ENCODE data around the gene TEX19.
"Not testable (repeated sequence)": the region's sequence is repeated elsewhere in the genome, so short reads cannot be mapped to it uniquely, and the experiment has no call there.

The TEX19 gene

DNA sequence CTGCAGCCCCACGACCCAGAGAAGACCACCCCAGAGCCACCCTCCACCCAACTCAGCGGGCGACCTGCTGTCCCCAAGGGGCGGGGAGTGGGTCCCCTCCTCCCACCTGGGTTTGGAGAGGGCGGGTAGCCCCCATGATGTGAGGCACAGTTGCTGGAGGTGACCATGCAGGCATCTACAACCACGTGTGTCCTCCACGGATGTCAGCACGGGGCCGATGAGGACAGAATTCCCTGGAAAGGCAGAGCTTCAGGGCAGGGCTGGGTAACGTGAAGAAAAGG lies 19.6 kb downstream of the TEX19 start:
- DNase-seq: no peak

DNA sequence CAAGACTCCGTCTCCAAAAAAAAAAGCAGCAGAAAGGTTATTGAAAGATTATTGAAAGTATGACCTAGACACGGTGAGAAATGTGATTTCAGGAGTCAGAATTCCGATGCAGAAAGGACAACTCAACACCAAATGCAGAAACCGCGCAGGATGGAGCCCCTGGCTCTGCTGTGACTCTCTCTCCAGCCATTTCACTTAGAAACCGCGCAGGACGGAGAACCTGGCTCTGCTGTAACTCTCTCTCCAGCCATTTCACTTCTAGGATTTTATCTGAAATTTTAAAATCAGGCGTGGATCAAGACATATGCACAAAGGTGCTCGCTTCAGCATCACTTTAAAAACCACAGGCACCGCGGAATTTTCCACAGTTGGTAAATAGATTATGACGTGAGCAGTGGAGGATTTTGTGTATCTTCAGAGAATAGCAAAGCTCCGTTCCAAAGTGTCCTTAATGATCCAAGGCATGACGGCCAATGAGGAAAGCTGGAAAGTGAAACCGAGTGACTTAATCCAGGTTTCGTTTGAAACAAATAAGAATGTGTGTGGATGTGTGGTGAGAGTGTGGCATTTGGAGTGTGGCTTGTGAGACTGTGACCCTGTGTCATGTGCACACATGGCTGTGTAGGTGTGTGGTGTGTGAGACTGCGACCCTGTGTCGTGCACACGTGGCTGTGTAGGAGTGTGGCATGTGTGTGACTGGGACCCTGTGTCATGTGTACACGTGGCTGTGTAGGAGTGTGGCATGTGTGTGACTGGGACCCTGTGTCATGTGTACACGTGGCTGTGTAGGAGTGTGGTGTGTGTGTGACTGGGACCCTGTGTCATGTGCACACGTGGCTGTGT lies 22.0 kb downstream of the TEX19 start:
- no peak for DNase-seq

DNA sequence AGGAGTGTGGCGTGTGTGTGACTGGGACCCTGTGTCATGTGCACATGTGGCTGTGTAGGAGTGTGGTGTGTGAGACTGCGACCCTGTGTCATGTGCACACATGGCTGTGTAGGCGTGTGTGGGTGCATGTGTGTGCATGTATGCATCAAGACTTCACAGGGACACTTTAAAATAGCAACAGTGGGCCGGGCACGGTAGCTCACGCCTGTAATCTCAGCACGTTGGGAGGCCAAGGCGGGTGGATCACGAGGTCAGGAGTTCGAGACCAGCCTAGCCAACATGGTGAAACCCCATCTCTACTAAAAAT lies 22.6 kb downstream of the TEX19 start:
- not testable (repeated sequence) for DNase-seq

DNA sequence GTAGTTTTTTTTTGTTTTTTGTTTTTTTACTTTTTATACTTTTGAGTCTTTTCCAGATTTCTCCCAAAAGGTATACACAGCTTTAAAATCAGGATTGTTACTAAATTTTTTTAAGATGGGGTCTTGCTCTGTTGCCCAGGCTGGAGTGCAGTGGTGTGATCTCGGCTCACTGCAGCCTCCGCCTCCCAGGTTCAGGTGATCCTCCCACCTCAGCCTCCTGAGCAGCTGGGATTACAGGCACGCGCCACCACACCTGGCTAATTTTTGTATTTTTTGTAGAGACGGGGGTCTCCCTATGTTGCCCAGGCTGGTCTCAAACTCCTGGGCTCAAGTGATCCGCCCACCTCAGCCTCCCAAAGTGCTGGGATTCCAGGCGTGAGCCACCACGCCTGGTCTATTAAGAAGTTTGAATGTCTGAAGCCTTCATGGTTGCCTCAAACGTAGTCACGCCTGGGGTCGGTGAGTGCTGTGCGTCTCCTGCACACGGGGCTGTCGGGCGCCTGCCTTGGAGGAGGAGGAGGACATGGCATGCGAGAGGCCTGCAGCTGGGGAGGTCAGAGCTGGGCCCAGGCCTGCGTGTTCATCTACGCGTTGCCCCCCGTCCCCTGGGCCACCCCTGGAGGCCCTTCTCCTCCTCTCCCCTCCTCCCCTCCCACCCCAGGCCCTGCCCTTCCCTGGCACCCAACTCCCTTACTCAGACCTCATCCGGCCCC lies 23.3 kb downstream of the TEX19 start:
- DNase-seq: not testable (repeated sequence)

DNA sequence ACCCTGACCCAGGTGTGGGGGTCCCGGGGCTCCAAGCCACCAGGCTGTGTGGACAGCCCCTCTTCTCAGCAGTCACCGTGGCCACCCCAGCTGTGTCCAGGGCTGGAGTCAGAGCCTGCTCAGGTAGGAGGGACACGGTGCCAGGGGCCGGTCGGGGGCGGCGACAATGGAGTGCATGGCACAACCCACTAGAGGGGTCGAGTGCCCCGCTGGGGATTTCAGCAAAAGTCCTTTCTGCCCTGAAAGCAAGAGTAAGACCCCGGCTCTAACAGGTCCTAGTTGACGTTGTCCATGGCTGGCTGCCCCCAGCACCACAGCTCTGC lies 23.8 kb downstream of the TEX19 start:
- no peak for DNase-seq

DNA sequence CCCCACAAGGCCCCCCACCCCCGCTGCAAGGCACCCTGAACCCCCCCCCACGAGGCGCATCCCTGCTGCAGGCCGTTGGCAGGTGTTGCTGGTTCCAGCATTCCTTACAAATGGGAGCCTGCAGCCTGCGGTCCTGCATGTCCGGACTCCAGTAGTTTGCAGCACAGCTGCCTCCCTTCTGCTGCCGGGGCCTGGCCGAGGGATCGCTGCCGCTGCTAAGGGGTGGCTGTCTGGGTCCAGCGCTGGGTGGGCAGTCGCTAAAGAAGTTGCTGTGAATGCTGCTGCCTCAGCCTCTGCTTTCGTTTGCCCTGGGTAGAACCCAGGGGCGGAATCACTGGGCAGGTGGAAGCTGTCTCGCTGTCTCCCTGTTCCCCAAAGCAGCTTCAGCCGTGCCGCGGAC lies 24.4 kb downstream of the TEX19 start:
- DNase-seq: no peak

DNA sequence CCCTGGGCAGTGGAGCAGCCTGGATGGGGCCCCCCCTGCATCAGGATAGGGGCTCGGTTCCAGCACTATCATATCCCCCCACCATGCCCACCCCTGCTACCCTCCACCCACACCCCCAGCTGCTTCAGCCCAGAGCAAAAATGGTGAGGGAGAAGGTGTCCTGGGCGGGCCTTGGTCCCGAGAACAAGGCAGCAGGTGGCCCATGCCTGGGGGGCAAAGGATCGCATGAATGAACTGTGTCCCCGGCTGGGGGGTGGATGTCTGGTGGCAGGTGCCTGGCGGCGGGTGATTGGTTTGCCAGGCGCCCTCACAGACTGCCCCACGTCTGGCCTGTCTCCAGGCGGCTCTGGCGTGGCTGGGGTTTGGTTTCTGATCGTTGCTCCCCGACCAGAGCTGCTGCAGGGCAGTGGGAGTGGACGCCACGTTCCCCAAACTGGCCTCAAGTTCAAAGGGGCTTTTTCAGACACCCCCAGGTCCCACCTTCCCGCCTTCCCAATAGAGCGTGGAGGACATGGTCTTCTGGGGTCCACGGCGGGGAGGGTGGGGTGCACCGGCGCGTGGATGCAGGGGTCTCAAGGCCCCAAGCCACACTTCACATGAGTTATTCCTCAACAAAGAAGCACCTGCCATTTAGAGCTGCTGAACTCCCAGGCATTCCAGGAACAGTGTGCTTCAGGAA lies 25.1 kb downstream of the TEX19 start:
- no peak for DNase-seq

DNA sequence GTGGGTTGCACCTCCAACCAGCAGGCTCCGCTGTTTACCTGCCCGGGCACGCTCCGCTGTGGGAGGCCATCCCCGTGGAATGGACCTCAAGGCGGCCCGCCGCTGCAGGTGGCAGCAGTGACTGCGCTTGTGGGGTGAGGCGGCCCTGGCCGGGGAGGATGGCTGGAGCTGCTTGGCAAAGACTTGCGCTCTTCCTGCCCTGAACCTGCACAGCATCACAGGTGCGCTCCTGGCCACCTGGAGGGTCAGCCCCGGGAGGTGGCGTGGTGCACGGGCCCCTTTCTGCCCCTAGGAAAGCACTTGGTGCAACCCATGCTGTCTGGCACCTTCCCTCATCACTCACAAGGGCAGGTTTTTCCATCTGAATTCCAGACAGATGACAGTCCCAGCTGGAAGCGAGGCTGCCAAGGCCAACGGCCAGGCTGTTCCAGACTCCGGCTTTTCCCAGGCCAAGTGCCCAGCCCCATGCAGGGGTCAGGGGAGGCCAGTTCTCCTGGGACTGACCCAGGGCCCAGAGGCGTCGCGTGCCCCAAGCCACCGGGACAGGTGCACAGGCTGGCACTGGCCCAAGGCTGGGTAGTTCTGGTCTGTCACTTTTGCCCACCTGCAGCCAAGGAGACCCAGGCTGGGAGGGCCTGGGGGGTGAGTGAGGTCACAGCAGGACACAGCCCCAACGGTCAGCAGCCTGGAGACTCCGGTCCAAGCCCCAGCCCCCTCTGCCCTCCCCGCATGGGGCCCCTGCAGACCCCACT lies 25.9 kb downstream of the TEX19 start:
- DNase-seq: no peak

DNA sequence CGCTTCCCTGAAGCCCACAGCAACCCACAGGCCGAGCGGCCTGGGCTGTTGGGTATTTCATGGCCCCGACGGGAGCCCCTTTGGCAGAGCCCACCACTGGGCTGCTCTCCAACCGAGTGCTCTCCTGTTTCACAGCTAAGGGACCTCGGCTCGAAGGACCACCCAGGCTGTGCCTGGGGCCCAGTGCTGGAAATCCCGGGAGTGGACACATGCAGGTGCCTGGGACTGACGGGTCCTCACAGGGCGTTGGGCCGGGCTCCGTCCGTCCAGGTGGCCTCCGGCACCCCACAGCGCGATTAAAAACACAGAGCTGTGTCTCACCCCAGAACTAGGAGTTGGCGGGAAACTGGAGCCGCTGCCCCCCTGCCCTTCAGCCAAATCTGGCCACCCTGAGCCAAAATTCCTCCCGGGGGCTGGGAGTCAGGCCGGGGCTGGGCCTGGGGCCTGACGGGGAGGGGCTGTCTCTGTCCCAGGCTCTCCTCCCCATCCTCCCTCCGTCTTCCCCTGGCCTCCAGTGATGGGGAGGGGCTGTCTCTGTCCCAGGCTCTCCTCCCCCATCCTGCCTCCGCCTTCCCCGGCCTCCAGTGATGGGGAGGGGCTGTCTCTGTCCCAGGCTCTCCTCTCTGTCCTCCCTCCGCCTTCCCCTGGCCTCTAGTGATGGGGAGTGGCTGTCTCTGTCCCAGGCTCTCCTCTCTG lies 26.7 kb downstream of the TEX19 start:
- DNase-seq: no peak

DNA sequence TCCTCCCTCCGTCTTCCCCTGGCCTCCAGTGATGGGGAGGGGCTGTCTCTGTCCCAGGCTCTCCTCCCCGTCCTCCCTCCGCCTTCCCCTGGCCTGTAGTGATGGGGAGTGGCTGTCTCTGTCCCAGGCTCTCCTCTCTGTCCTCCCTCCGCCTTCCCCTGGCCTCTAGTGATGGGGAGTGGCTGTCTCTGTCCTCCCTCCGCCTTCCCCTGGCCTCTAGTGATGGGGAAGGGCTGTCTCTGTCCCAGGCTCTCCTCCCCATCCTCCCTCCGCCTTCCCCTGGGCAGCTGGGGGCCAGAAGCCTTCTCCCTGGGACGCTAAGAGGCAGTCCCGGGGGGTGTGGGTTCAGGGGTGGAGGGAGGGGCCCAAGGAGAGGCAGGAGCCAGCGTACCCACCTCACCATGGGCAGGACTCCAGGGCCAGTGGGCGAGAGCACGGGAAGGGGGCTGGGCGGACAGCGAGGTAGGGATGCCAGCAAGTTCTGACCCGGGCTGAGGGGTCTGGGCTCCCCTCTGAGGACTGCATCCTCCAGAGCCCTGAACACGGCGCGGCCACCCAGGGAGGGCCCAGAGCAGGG lies 27.3 kb downstream of the TEX19 start:
- DNase-seq: no peak

DNA sequence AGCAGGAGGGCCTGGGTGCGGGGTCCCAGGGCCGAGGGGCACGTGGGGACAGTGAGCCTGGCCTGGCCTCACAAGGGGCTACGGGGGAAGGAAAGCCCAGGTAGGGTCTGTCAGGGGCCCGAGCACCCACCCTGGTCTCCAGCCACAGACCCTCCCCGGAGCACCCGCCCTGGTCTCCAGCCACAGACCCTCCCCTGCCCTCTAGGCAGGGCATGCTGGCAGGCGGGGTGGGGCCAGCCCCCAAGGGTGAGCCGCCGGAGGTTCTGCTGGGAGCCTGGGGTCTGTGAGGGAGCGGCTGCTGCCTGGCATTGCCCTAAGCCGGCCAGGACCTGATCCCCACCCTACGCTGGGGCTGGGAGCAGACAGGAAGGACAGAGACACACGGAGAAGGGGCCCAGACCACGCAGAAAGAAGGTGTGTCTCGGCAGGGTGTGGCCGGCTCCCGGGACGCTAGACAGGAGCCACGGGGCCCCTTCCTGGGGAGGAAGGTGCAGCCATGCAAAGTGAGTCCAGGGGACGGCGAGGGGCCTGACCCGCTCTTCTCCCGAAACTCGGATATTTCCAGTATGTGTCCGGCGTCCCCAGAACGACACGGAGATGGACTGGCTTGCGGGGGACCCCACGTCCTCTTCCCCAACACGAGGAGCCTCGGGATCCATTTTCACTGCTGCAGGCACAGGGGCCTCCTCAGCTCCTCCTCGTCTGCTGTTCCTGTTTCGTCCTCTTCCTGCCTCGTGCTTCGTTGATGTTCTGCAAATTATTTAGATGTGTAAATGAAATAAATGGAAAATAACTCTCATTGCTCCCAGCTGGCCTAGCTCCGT lies 28.0 kb downstream of the TEX19 start:
- DNase-seq: no peak

DNA sequence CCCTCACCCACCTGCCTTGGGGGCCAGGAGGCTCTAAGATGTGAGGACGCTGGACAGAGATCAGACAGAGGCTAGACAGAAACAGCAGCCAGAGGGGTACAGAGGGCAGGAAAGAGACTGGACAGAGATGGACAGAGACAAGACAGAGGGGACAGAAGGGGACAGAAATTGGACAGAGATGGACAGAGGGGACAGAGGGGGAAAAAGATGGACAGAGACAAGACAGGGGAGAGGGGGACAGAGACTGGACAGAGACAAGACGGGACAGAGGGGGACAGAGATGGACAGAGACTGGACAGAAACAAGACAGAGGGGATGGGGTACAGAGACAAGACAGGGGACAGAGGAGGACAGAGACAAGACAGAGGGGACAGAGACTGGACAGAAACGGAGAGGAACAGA lies 28.7 kb downstream of the TEX19 start:
- no peak for DNase-seq

DNA sequence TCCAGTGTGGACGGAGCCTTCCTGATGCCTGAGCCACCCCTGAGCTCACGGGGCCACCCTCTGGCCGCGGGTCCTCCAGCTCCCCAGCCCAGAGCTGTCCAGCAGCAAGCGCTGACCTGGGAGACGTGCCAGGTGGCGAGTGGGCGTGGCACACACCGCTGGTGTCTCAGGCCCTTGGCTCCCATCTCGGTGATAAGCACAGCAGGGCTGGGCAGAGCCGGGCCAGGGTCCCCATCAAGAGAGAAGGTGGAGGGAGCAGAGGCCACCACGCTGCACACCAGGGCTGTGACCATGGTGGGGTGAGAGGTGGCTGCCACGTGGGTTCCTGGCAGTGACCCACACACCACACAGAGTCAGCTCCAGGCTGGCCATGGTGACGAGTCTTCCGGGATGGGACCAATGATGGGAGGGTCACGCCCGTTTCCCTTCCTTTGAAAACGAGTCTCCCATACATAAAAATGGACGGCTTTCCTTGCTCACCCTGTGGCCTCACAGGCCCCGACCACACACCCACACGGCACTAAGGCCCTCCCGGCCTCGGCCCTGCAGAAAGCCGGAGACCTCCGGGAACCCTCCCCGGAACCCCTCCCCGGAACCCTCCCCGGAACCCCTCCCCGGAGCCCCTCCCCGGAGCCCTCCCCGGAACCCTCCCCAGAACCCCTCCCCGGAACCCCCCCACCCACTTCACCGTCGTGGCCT lies 29.3 kb downstream of the TEX19 start:
- DNase-seq: no peak

DNA sequence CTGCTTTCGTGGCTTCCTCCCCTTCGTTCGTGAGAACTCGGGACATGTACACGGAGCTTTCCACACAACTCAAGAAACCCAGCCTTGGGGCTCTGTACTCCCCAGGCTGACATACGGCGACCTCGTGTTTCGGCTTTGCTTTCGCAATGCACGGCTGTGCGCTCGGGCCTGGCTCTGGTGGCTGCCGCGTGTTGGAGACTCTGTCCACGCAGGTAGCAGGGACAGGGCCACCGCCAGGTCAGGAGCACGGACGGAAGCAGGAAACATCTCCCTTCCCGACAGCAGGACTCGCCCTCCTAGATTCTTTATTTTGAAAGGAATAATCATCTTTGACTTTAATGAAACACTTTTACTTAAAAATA lies 29.9 kb downstream of the TEX19 start:
- no peak for DNase-seq

DNA sequence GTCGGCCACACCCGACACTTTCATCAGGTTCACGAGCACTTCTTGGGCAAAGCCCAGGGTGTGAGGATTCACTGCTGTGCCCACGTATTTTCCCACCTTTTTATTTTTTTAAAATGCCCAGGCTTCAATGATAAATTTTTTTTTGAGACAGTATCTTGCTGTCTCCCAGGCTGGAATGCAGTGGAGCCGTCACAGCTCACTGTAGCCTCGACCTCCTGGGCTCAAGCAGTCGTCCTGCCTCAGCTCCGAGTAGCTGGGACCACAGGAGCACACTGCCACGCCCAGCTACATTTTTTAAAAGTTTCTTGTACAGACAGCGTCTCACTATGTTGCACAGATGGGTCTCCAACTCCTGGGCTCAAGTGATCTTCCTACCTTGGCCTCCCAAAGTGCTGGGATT lies 30.3 kb downstream of the TEX19 start:
- DNase-seq: no peak

DNA sequence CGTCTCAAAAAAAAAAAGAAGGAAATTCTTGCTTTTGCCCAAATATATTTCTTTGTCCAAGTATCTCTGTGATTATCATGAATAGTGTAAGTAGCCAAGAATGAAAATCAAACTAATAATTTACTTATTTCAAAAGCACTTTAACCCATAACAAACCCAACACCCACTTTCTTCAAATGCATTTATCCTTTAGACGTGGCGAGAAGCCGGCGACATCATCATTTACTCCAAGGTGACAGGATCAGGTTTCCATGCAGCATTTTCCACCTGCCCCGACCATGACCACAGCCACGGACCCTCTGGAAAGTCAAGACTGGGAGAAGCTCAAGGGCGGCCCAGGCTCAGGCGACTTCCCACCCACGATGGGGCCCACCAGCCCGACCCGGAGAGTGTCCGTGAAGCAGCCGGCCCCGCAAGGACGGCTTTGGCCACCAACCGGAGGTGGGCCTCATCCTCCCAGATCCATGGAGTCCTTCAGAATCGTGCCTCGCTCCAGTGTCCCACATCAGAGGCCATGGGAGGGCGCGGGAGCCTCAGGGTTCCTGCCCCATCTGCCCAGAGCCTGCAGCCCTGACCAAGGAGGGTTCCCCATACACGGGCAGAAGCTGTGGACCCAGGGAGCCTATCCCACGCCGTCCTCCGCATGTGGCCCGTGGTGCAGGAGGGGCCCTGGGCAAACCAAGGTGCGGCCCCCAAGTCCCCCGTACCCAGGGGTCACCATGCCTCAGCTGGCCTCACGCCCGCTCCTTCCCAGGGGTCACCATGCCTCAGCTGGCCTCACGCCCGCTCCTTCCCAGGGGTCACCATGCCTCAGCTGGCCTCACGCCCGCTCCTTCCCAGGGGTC lies 31.2 kb downstream of the TEX19 start:
- DNase-seq: no peak

DNA sequence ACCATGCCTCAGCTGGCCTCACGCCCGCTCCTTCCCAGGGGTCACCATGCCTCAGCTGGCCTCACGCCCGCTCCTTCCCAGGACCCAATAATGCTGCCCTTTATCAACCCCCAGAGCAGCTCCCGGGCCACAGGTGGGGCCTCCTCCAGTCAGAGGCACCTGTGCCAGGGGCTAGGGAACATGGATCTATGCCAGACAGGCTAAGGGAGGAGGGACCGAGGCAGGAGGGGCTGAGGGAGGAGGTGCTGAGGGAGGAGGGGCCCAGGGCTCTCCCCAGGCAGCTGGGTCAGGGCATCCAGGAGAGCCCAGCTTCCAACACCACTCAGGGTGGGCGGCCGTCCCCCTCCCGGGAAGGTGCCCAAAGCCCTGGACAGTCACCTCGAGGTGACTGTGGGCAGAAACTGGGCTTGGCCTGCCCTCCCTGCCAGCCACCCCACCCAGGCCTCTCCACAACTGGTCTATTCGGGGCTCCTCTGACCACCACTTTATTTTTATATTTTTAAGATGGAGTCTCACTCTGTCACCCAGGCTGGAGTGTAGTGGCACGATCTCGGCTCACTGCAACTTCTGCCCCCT lies 31.9 kb downstream of the TEX19 start:
- DNase-seq: no peak

DNA sequence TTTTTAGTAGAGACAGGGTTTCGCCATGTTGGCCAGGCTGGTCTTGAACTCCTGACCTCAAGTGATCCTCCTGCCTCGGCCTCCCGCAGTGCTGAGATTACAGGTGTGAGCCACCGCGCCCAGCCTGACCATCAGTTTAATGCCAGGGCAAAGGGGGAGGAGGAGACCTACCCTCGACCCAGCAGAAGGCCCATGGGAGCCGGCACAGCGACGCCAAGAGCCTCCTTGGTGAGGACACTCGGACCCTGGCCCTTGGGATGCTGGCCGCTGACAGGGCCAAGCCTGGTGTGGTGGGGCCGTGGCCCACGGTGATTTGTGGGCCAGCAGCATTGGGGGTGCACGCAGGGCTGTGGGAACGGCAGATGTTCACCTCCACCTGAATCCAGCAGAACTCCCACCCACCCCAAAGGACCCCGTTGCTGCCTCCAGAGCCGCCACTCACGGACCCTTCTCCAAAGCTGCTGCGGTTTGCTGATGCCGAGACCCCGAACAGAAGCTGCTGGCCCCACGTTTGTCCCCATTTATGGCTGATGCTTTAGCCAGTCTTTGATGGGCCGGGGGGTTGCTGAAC lies 32.5 kb downstream of the TEX19 start:
- no peak for DNase-seq

DNA sequence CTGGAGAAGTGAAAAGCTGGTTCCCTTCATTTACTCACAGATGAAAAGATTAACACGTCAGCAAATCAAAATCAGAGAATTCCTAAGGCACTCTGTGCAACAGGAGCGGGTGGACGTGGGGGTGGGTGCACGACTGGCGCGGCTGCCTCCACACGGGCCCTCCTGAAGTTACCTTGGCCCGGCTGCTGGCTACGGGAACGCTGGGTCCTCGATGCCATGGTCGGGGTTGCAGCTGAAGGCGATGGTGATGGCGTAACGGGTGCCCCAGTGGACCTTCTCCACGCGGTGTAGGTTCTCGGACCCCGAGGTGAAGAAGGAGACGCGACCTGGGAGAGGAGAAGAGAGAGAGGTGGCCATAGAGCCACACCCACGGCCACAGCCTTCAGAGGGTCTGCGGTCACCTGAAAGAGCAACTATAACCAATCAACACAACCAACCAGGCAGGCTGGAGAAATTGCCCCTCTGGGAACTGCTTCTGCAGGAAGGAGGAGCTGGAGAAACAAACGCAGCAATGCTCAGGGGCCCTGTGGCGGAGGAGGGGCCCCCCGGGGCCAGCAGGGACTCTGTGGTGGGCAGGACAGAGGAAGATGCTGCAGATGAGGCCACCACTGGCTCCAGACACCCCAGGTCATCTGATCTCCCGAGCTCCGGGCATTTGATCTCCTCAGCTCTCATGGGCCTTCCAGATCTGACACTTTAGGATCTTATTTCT lies 33.3 kb downstream of the TEX19 start:
- no peak for DNase-seq
